Measurements from ENCODE around the gene PHKB. TPM values are rescaled to one million over a fixed set of nuclear protein-coding genes. Genes with fewer than 3 reads are reported as not detected.
A peak's percentile ranks its signal among the peaks of the same experiment; 100 is the strongest.

The PHKB gene
- total RNA-seq, 3 donors from 2014 or later: 12.7 to 17.2 (median 13.0) TPM

DNA sequence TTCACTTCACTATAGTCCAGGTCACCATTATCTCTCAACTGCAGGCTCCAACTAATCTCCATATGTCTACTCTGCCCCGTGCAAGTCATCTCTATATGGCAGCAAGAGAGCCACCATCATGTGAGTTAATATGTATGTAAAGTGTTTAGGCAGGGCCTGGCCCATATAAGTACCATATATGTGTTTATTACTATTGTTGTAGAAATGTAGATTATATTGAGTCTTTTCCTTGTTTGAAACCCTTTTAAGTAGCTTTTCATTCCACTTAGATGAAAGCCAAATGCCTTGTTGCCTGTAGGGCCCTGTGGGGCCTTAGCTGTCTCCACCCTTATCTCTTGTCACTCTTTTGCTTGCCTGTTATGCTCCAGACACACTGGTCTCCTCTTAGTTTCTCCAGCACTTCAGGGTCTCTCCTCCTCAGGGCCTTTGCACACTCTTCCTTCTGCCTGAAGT lies 164.0 kb downstream of the PHKB start:
- no peaks in the 10 kb centered on the region for H3K9me3 Mint-ChIP-seq
- no peak for ATAC-seq
- no peak for DNase-seq

GRCh38 chr16:47626246-47626645 lies 165.1 kb downstream of the PHKB start:
- Mint-ChIP-seq H3K4me1 (ENCODE audit: low read depth) (no peaks in the 10 kb centered on the region), H3K9me3 (no peaks in the 10 kb centered on the region), H3K4me3 (no peak overlapping the region), H3K36me3 (ENCODE audit: insufficient read depth) (peaks cover 31% of the 10 kb centered on the region), H3K27me3 (ENCODE audit: low read depth) (no peaks in the 10 kb centered on the region)
- DNase-seq (no peak), ATAC-seq (no peak)

More for the DNA sequence above, 164.0 kb downstream of the PHKB start:
- Mint-ChIP-seq H3K4me3 (no peak overlapping the region), H3K4me1 (ENCODE audit: low read depth) (no peaks in the 10 kb centered on the region), H3K27me3 (ENCODE audit: low read depth) (no peaks in the 10 kb centered on the region), H3K36me3 (ENCODE audit: insufficient read depth) (peaks cover 29% of the 10 kb centered on the region)

- no peak for DNase-seq
- H3K4me1 Mint-ChIP-seq (ENCODE audit: low read depth): no peaks in the 10 kb centered on the region
- ATAC-seq: no peak
- H3K36me3 Mint-ChIP-seq (ENCODE audit: insufficient read depth): peaks cover 35% of the 10 kb centered on the region
- H3K4me3 Mint-ChIP-seq: no peak overlapping the region
- H3K9me3 Mint-ChIP-seq: no peaks in the 10 kb centered on the region
- no peaks in the 10 kb centered on the region for H3K27me3 Mint-ChIP-seq (ENCODE audit: low read depth)
Measured at GRCh38 chr16:47627085-47627639, 166.0 kb downstream of the PHKB start.

GRCh38 chr16:47627721-47628120 lies 166.6 kb downstream of the PHKB start:
- Mint-ChIP-seq H3K36me3 (ENCODE audit: insufficient read depth) (peaks cover 33% of the 10 kb centered on the region), H3K9me3 (no peaks in the 10 kb centered on the region), H3K4me3 (no peak overlapping the region), H3K4me1 (ENCODE audit: low read depth) (no peaks in the 10 kb centered on the region), H3K27me3 (ENCODE audit: low read depth) (no peaks in the 10 kb centered on the region)
- no peak for DNase-seq
- ATAC-seq: no peak

DNA sequence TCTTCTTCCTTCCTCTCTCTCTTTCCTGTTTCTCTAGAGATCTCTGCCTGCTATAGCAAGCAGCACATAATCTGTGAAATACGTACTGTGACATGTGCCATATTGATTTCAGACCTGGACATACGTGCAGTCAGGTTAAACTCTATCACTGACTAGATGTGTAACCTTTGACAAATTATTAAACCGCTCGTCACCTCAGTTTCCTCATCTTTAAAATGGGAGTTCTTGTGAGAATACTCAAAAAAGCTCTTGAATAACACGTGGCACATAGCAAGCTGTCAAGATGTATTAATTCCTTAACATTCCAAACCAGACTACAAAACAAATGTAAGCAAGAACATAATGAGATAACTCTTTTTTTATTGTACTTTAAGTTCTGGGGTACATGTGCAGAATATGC lies 170.0 kb downstream of the PHKB start:
- Mint-ChIP-seq H3K36me3 (ENCODE audit: insufficient read depth) (peaks cover 42% of the 10 kb centered on the region), H3K9me3 (no peaks in the 10 kb centered on the region), H3K4me1 (ENCODE audit: low read depth) (no peaks in the 10 kb centered on the region), H3K27me3 (ENCODE audit: low read depth) (no peaks in the 10 kb centered on the region), H3K4me3 (no peak overlapping the region)
- DNase-seq (no peak), ATAC-seq (no peak)

- Mint-ChIP-seq H3K4me1 (ENCODE audit: low read depth) (no peaks in the 10 kb centered on the region), H3K27me3 (ENCODE audit: low read depth) (no peaks in the 10 kb centered on the region), H3K4me3 (no peak overlapping the region), H3K36me3 (ENCODE audit: insufficient read depth) (peaks cover 43% of the 10 kb centered on the region), H3K9me3 (no peaks in the 10 kb centered on the region)
- ATAC-seq: no peak
- no peak for DNase-seq
Measured at GRCh38 chr16:47634126-47634525, 173.0 kb downstream of the PHKB start.

GRCh38 chr16:47634727-47635126 lies 173.6 kb downstream of the PHKB start:
- DNase-seq: no peak
- H3K36me3 Mint-ChIP-seq (ENCODE audit: insufficient read depth): peaks cover 43% of the 10 kb centered on the region
- no peaks in the 10 kb centered on the region for H3K27me3 Mint-ChIP-seq (ENCODE audit: low read depth)
- H3K4me3 Mint-ChIP-seq: no peak overlapping the region
- H3K9me3 Mint-ChIP-seq: no peaks in the 10 kb centered on the region
- no peak for ATAC-seq
- no peaks in the 10 kb centered on the region for H3K4me1 Mint-ChIP-seq (ENCODE audit: low read depth)

GRCh38 chr16:47636501-47637099 lies 175.5 kb downstream of the PHKB start:
- Mint-ChIP-seq H3K27me3 (ENCODE audit: low read depth) (no peaks in the 10 kb centered on the region), H3K4me1 (ENCODE audit: low read depth) (no peaks in the 10 kb centered on the region), H3K9me3 (no peaks in the 10 kb centered on the region), H3K36me3 (ENCODE audit: insufficient read depth) (peaks cover 41% of the 10 kb centered on the region), H3K4me3 (no peak overlapping the region)
- no peak for ATAC-seq
- no peak for DNase-seq

GRCh38 chr16:47638175-47638574 lies 177.0 kb downstream of the PHKB start:
- ATAC-seq (no peak), DNase-seq (no peak)
- Mint-ChIP-seq H3K9me3 (no peaks in the 10 kb centered on the region), H3K4me3 (no peak overlapping the region), H3K36me3 (ENCODE audit: insufficient read depth) (peaks cover 50% of the 10 kb centered on the region), H3K4me1 (ENCODE audit: low read depth) (peaks cover 3% of the 10 kb centered on the region), H3K27me3 (ENCODE audit: low read depth) (no peaks in the 10 kb centered on the region)

- Mint-ChIP-seq H3K4me1 (ENCODE audit: low read depth) (peaks cover 9% of the 10 kb centered on the region), H3K4me3 (no peak overlapping the region), H3K36me3 (ENCODE audit: insufficient read depth) (peaks cover 38% of the 10 kb centered on the region), H3K9me3 (no peaks in the 10 kb centered on the region), H3K27me3 (ENCODE audit: low read depth) (no peaks in the 10 kb centered on the region)
- DNase-seq (no peak), ATAC-seq (no peak)
Measured at GRCh38 chr16:47640661-47641060, 179.5 kb downstream of the PHKB start.

DNA sequence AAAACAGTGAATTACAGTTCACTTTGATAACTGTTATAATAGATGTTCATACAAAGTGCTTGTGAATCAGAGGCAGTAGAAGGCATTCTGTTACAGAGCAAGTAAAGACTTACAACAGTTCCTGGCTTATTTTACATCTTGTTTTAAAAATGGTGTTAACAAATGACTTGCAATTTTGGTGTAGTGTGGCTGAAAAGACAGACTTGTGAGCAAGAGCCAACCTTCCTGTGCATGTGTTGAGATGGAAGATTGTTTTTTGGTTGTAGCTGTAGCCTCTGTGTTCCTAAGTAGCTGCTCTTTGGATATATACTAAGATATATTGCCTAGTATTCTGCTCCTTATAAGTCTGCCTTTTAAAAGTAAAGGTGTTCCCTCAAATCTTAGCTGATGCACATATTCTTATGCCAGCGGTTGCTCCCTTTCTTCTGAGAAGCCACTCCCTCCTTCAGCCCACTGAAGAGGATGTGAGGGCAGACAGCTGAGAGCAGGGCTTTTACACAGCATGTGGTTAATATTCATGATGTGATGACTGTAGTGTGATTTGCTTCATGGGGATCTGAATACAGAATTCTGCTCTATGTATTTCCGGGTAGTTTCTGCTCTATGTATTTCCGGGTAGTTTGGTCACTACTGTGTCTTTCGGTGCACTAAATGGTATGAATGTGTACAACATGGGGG lies 182.3 kb downstream of the PHKB start:
- Mint-ChIP-seq H3K27me3 (ENCODE audit: low read depth) (no peaks in the 10 kb centered on the region), H3K9me3 (no peaks in the 10 kb centered on the region), H3K4me3 (no peak overlapping the region), H3K36me3 (ENCODE audit: insufficient read depth) (peaks cover 27% of the 10 kb centered on the region), H3K4me1 (ENCODE audit: low read depth) (peaks cover 9% of the 10 kb centered on the region)
- ATAC-seq (peak in 1 of 2 donors; percentile 62), DNase-seq (no peak)

- H3K4me1 Mint-ChIP-seq (ENCODE audit: low read depth): peaks cover 9% of the 10 kb centered on the region
- H3K36me3 Mint-ChIP-seq (ENCODE audit: insufficient read depth): peaks cover 29% of the 10 kb centered on the region
- no peaks in the 10 kb centered on the region for H3K9me3 Mint-ChIP-seq
- DNase-seq (no peak), ATAC-seq (no peak)
- H3K4me3 Mint-ChIP-seq: no peak overlapping the region
- no peaks in the 10 kb centered on the region for H3K27me3 Mint-ChIP-seq (ENCODE audit: low read depth)
Measured at GRCh38 chr16:47644166-47644565, 183.0 kb downstream of the PHKB start.

- ATAC-seq: no peak
- Mint-ChIP-seq H3K27me3 (ENCODE audit: low read depth) (no peaks in the 10 kb centered on the region), H3K36me3 (ENCODE audit: insufficient read depth) (peaks cover 32% of the 10 kb centered on the region), H3K9me3 (no peaks in the 10 kb centered on the region), H3K4me1 (ENCODE audit: low read depth) (peaks cover 9% of the 10 kb centered on the region), H3K4me3 (no peak overlapping the region)
- DNase-seq: no peak
Measured at GRCh38 chr16:47644661-47645060, 183.5 kb downstream of the PHKB start.

GRCh38 chr16:47646914-47647313 lies 185.8 kb downstream of the PHKB start:
- Mint-ChIP-seq H3K4me1 (ENCODE audit: low read depth) (peaks cover 9% of the 10 kb centered on the region), H3K36me3 (ENCODE audit: insufficient read depth) (peaks cover 45% of the 10 kb centered on the region), H3K4me3 (no peak overlapping the region), H3K9me3 (no peaks in the 10 kb centered on the region), H3K27me3 (ENCODE audit: low read depth) (no peaks in the 10 kb centered on the region)
- DNase-seq (no peak), ATAC-seq (no peak)

DNA sequence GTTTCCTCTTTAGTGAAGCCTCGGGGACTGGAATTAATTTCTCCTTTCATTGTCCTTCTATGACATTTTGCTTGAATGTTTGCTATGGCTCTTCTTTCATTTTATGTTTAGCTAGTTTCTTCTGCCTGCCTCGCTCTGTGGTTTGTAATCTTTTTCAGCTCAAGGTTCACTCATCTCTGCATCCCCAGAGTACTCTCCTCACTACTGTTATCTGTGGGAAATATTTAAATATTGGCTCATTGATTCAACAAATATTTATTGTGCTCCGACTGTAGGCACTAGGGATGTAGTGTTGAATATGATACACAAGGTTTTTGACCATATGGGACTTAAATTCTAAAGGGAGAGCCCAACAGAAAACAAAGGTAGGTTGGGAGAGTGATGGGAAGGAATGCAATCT lies 195.9 kb downstream of the PHKB start:
- DNase-seq (no peak), ATAC-seq (no peak)
- Mint-ChIP-seq H3K4me3 (no peak overlapping the region), H3K27me3 (ENCODE audit: low read depth) (no peaks in the 10 kb centered on the region), H3K36me3 (ENCODE audit: insufficient read depth) (peaks cover 42% of the 10 kb centered on the region), H3K9me3 (no peaks in the 10 kb centered on the region), H3K4me1 (ENCODE audit: low read depth) (no peaks in the 10 kb centered on the region)

All from activated T-cell treated with anti-CD3 and anti-CD28 coated beads, Interleukin-2, amount 50 U/mL, for 4 hours (primary cell).